Type B pancreatic cell (in vitro differentiated cells): ENCODE data around the gene NELFCD. TPM values are rescaled to one million over a fixed set of nuclear protein-coding genes. Genes with fewer than 3 reads are reported as not detected.

Experiments used
- DNase-seq: peaks from one replicate; pipeline ENCODE4 v3.0.0; 2021; ENCODE audit warnings: mixed read lengths; ENCODE audit not compliant: unreplicated experiment; ENCODE audit errors: extremely low spot score
- H3K27ac Mint-ChIP-seq: 2 replicates; pipeline ENCODE4 v1.8.0; 2021; ENCODE audit warnings: mild to moderate bottlenecking, mixed read lengths
- H3K27me3 Mint-ChIP-seq: 2 replicates; pipeline ENCODE4 v1.8.0; 2021; ENCODE audit warnings: mixed read lengths
- H3K36me3 Mint-ChIP-seq: 2 replicates; pipeline ENCODE4 v1.8.0; 2021; ENCODE audit warnings: mixed read lengths
- H3K4me1 Mint-ChIP-seq: one replicate; pipeline ENCODE4 v1.8.0; 2021; ENCODE audit warnings: mixed read lengths; ENCODE audit not compliant: unreplicated experiment
- H3K4me3 Mint-ChIP-seq: 2 replicates; pipeline ENCODE4 v1.8.0; 2021; ENCODE audit warnings: mild to moderate bottlenecking, mixed read lengths
- H3K9me3 Mint-ChIP-seq: 2 replicates; pipeline ENCODE4 v1.8.0; 2021; ENCODE audit warnings: mixed read lengths
- CTCF ChIP-seq: fragments of 200-600 bp; sonication (generic); conservative IDR thresholded peaks from 2 replicates; pipeline ENCODE4 v1.5.0; 2021; ENCODE audit warnings: antibody characterized with exemption, mild to moderate bottlenecking
- total RNA-seq: library from RNA; stranded (reverse); gene quantifications from 2 replicates; pipeline ENCODE4 v1.2.1, GENCODE V29; 2021; ENCODE audit warnings: low replicate concordance

NELFCD gene
- total RNA-seq, 1 donor from 2014 or later = 110 TPM

GRCh38 chr20:59002388-59002787 lies 21.3 kb downstream of the NELFCD start:
- TF ChIP-seq CTCF = no peak
- peaks cover 19% of the 10 kb centered on the region for H3K4me1 Mint-ChIP-seq
- H3K27ac Mint-ChIP-seq = no peak overlapping the region
- no peak for DNase-seq
- no peak overlapping the region for H3K4me3 Mint-ChIP-seq
- H3K27me3 Mint-ChIP-seq = no peaks in the 10 kb centered on the region
- H3K9me3 Mint-ChIP-seq = no peaks in the 10 kb centered on the region
- H3K36me3 Mint-ChIP-seq = peaks cover 10% of the 10 kb centered on the region

GRCh38 chr20:59002874-59003399 lies 21.9 kb downstream of the NELFCD start:
- H3K27ac Mint-ChIP-seq = peak overlapping the region; percentile 67

GRCh38 chr20:59003836-59004492 lies 22.9 kb downstream of the NELFCD start:
- H3K4me1 Mint-ChIP-seq = peaks cover 19% of the 10 kb centered on the region
- peak overlapping the region; percentile 42 for H3K27ac Mint-ChIP-seq
- peak overlapping the region; percentile 54 for H3K4me3 Mint-ChIP-seq
- no peak for TF ChIP-seq CTCF
- no peak for DNase-seq
- H3K36me3 Mint-ChIP-seq = peaks cover 6% of the 10 kb centered on the region
- no peaks in the 10 kb centered on the region for H3K27me3 Mint-ChIP-seq
- no peaks in the 10 kb centered on the region for H3K9me3 Mint-ChIP-seq

More at GRCh38 chr20:59002874-59003399, 21.9 kb downstream of the NELFCD start:
- Mint-ChIP-seq H3K9me3 (no peaks in the 10 kb centered on the region), H3K36me3 (peaks cover 6% of the 10 kb centered on the region), H3K4me1 (peaks cover 19% of the 10 kb centered on the region), H3K4me3 (peak overlapping the region; percentile 77), H3K27me3 (no peaks in the 10 kb centered on the region)
- DNase-seq = no peak
- no peak for TF ChIP-seq CTCF

- no peak for TF ChIP-seq CTCF
- Mint-ChIP-seq H3K27me3 (no peaks in the 10 kb centered on the region), H3K27ac (no peak overlapping the region), H3K36me3 (peaks cover 6% of the 10 kb centered on the region), H3K9me3 (no peaks in the 10 kb centered on the region), H3K4me1 (peaks cover 19% of the 10 kb centered on the region), H3K4me3 (peak overlapping the region; percentile 54)
- no peak for DNase-seq
Measured at GRCh38 chr20:59004493-59004762, 23.4 kb downstream of the NELFCD start.

GRCh38 chr20:59004763-59005522 lies 23.9 kb downstream of the NELFCD start:
- no peaks in the 10 kb centered on the region for H3K9me3 Mint-ChIP-seq
- no peak for TF ChIP-seq CTCF
- H3K4me1 Mint-ChIP-seq = peaks cover 19% of the 10 kb centered on the region
- no peak for DNase-seq
- peak overlapping the region; percentile 25 for H3K4me3 Mint-ChIP-seq
- peaks cover 6% of the 10 kb centered on the region for H3K36me3 Mint-ChIP-seq
- H3K27ac Mint-ChIP-seq = no peak overlapping the region
- H3K27me3 Mint-ChIP-seq = no peaks in the 10 kb centered on the region
